Measurements from ENCODE around the gene LGR5. TPM values are rescaled to one million over a fixed set of nuclear protein-coding genes. Genes with fewer than 3 reads are reported as not detected.

LGR5 gene
- total RNA-seq, 1 experiment from 2014 or later = 0.04 TPM

DNA sequence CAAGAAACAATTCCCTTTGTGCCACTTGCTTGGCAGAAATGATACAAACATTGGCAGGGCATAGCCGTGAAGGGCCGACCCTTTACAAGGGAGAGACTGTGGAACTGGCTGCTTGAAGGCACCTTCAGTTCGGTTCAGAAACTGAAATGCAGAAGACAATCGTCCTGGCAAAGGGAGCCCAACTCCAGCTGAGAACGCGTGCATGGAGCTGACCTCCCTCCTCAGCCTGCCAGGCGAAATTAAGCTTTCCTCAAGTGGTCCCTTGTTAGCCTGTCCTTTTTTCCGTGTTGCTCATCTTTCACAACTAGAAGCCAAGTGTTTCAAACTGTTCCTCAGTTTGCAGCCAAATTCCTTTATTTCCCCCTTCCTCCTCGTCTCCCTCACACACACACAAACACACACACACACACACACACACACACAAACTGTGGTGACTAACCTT lies 8.1 kb downstream of the LGR5 start:
- CTCF ChIA-PET = no interaction called here
- no peak for DNase-seq
- TF ChIP-seq, protein P1, sequence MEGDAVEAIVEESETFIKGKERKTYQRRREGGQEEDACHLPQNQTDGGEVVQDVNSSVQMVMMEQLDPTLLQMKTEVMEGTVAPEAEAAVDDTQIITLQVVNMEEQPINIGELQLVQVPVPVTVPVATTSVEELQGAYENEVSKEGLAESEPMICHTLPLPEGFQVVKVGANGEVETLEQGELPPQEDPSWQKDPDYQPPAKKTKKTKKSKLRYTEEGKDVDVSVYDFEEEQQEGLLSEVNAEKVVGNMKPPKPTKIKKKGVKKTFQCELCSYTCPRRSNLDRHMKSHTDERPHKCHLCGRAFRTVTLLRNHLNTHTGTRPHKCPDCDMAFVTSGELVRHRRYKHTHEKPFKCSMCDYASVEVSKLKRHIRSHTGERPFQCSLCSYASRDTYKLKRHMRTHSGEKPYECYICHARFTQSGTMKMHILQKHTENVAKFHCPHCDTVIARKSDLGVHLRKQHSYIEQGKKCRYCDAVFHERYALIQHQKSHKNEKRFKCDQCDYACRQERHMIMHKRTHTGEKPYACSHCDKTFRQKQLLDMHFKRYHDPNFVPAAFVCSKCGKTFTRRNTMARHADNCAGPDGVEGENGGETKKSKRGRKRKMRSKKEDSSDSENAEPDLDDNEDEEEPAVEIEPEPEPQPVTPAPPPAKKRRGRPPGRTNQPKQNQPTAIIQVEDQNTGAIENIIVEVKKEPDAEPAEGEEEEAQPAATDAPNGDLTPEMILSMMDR (conservative IDR thresholded peaks at IDR 0.05; ENCODE audit: low read depth, low read length) = no peak
- TF ChIP-seq EZH2phosphoT487 (IDR thresholded peaks at IDR 0.05; ENCODE audit: borderline replicate concordance, low read length) (no peak), EZH2 (IDR thresholded peaks at IDR 0.05; ENCODE audit: low read length, unreplicated experiment) (no peak)

DNA sequence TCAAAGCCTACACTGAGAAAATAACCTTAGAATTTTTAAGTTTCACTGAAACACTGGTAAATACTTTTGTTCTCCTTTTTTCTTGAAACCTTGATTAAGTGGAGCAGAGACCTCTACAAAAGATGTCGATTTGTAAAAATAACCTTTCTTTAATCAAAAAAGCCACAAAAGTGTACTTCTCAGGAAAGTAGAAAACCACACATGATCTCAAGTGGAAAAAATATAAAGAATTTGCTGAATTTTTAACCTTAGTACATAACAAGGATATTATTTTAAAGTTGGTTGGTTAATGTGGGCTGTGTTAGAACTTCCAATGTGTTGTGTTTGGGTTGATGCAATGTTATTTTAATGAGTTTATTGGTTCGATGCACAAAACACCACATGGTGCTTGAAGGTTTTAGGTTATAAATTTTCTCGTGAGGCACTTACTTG lies 8.6 kb downstream of the LGR5 start:
- Histone ChIP-seq H3K4me2 (ENCODE audit: low read length) (no peak overlapping the region), H3K79me2 (ENCODE audit: low read length) (no peaks in the 10 kb centered on the region), H3K9me2 (replicated peaks; ENCODE audit: low read length) (no peaks in the 10 kb centered on the region), H3K4me3 (ENCODE audit: low read length) (no peak overlapping the region), H3K9me3 (ENCODE audit: low read length) (no peaks in the 10 kb centered on the region), H3K4me1 (ENCODE audit: insufficient read depth, low read length) (no peaks in the 10 kb centered on the region), H2AFZ (ENCODE audit: low read length) (no peak overlapping the region), H3K9ac (ENCODE audit: low read length) (no peak overlapping the region), H3K27me3 (ENCODE audit: low read length) (peaks cover 74% of the 10 kb centered on the region), H4K20me1 (ENCODE audit: low read length) (no peaks in the 10 kb centered on the region), H3K36me3 (ENCODE audit: low read depth, low read length) (no peaks in the 10 kb centered on the region), H3K27ac (ENCODE audit: low read length) (no peak overlapping the region), H3F3A (ENCODE audit: low read length, unreplicated experiment) (no peaks in the 10 kb centered on the region)
- DNase-seq (no peak), ATAC-seq (no peak)
- TF ChIP-seq EZH2phosphoT487 (IDR thresholded peaks at IDR 0.05; ENCODE audit: borderline replicate concordance, low read length) = no peak
- TF ChIP-seq EZH2 (IDR thresholded peaks at IDR 0.05; ENCODE audit: low read length, unreplicated experiment) = no peak
- TF ChIP-seq, protein P1 (conservative IDR thresholded peaks at IDR 0.05; ENCODE audit: low read depth, low read length) = no peak
- POLR2A ChIA-PET (ENCODE audit: unreplicated experiment) = no interaction called here
- intact Hi-C loops (cut with micrococcal nuclease) = no loop called here
- no TSS peak for BruUV-seq (replicated peaks)
- CTCF ChIA-PET = no interaction called here

More for the DNA sequence above, 8.1 kb downstream of the LGR5 start:
- BruUV-seq (replicated peaks) = no TSS peak
- no peak overlapping the region for H3K27ac ChIP-seq (ENCODE audit: low read length)
- H4K20me1 ChIP-seq (ENCODE audit: low read length) = no peaks in the 10 kb centered on the region
- POLR2A ChIA-PET (ENCODE audit: unreplicated experiment) = no interaction called here
- no peaks in the 10 kb centered on the region for H3K9me2 ChIP-seq (replicated peaks; ENCODE audit: low read length)
- intact Hi-C loops (cut with micrococcal nuclease) = no loop called here
- no peak overlapping the region for H3K4me2 ChIP-seq (ENCODE audit: low read length)
- H3K36me3 ChIP-seq (ENCODE audit: low read depth, low read length) = no peaks in the 10 kb centered on the region
- no peaks in the 10 kb centered on the region for H3K9me3 ChIP-seq (ENCODE audit: low read length)
- no peak overlapping the region for H3K9ac ChIP-seq (ENCODE audit: low read length)
- no peak overlapping the region for H2AFZ ChIP-seq (ENCODE audit: low read length)
- H3K4me1 ChIP-seq (ENCODE audit: insufficient read depth, low read length) = no peaks in the 10 kb centered on the region
- no peaks in the 10 kb centered on the region for H3F3A ChIP-seq (ENCODE audit: low read length, unreplicated experiment)
- H3K79me2 ChIP-seq (ENCODE audit: low read length) = no peaks in the 10 kb centered on the region
- peaks cover 74% of the 10 kb centered on the region for H3K27me3 ChIP-seq (ENCODE audit: low read length)
- no peak for ATAC-seq
- no peak overlapping the region for H3K4me3 ChIP-seq (ENCODE audit: low read length)

DNA sequence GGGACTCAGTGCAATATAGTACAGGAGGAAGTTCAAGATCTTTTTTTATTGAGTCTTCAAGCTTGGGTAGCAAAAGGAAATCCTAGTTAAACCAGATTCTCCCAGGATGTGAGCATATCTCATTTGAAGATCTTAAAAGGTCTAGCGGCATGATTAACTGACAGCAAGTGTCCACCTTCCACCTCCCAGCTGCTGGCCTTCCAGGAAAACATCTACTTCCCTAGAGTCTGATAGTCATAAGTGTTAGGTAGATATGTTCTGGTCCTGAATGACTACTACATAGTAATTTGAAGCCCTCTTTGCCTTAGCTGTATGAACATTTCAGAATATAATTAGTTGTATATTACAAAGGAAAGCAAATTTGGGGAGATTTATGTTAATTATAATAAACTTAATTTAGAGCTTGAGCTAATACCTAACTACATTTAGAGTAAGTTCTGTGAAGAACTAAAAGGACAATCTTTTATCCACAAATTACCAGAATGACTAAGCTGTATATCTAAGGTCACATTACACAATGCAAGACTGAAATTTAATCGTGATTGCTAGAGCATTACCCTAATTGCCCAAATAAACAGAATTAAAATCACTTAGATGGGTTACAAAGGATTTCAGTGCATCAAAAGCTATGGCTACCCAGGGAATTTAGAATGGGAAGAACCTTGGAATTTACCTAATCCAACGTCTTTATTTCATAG lies 9.9 kb downstream of the LGR5 start:
- H3K27me3 ChIP-seq (ENCODE audit: low read length) = peaks cover 75% of the 10 kb centered on the region
- no peaks in the 10 kb centered on the region for H3F3A ChIP-seq (ENCODE audit: low read length, unreplicated experiment)
- H3K9ac ChIP-seq (ENCODE audit: low read length) = no peak overlapping the region
- H3K27ac ChIP-seq (ENCODE audit: low read length) = no peak overlapping the region
- TF ChIP-seq EZH2phosphoT487 (IDR thresholded peaks at IDR 0.05; ENCODE audit: borderline replicate concordance, low read length) = no peak
- no peak for TF ChIP-seq EZH2 (IDR thresholded peaks at IDR 0.05; ENCODE audit: low read length, unreplicated experiment)
- TF ChIP-seq, protein P1 (conservative IDR thresholded peaks at IDR 0.05; ENCODE audit: low read depth, low read length) = no peak
- ChIA-PET POLR2A (ENCODE audit: unreplicated experiment) (no interaction called here), CTCF (interaction anchor here (0.6 kb wide), 1 partner anchor 34 kb away, joined by 3 read pairs; no protein-coding TSS in a partner anchor)
- no peak overlapping the region for H2AFZ ChIP-seq (ENCODE audit: low read length)
- no peak overlapping the region for H3K4me2 ChIP-seq (ENCODE audit: low read length)
- intact Hi-C loops (cut with micrococcal nuclease) = no loop called here
- H3K36me3 ChIP-seq (ENCODE audit: low read depth, low read length) = no peaks in the 10 kb centered on the region
- no peaks in the 10 kb centered on the region for H3K9me2 ChIP-seq (replicated peaks; ENCODE audit: low read length)
- no peaks in the 10 kb centered on the region for H3K79me2 ChIP-seq (ENCODE audit: low read length)
- no peak for ATAC-seq
- DNase-seq = no peak
- H3K4me3 ChIP-seq (ENCODE audit: low read length) = no peak overlapping the region
- H4K20me1 ChIP-seq (ENCODE audit: low read length) = no peaks in the 10 kb centered on the region
- no peaks in the 10 kb centered on the region for H3K4me1 ChIP-seq (ENCODE audit: insufficient read depth, low read length)
- BruUV-seq (replicated peaks) = no TSS peak
- no peaks in the 10 kb centered on the region for H3K9me3 ChIP-seq (ENCODE audit: low read length)

All from PC-3 (cell line).